HG03025 (cell line): Measurements from ENCODE around the gene KAT6B.

Experiments
- ATAC-seq: cut with Tn5 transposase; IDR thresholded peaks from one replicate; pipeline ENCODE4 v1.9.1; 2021; ENCODE audit warnings: mild to moderate bottlenecking, moderate library complexity; ENCODE audit not compliant: unreplicated experiment, low FRiP score

Gene KAT6B

GRCh38 chr10:75029857-75030256 lies 203.5 kb downstream of the KAT6B start:
- no peak for ATAC-seq

- ATAC-seq, result no peak
These were observed 204.0 kb downstream of the KAT6B start for GRCh38 chr10:75030371-75030770.

- no peak for ATAC-seq
These were observed 205.7 kb downstream of the KAT6B start for GRCh38 chr10:75032119-75032518.

GRCh38 chr10:75032813-75033212 lies 206.4 kb downstream of the KAT6B start:
- ATAC-seq, result no peak

GRCh38 chr10:75033399-75034130 lies 207.2 kb downstream of the KAT6B start:
- ATAC-seq, result no peak

- ATAC-seq, result no peak
These were observed 207.7 kb downstream of the KAT6B start for GRCh38 chr10:75034131-75034512.

GRCh38 chr10:75034714-75035258 lies 208.4 kb downstream of the KAT6B start:
- no peak for ATAC-seq

- no peak for ATAC-seq
These were observed 209.7 kb downstream of the KAT6B start for GRCh38 chr10:75035975-75036708.

- ATAC-seq, result no peak
These were observed 211.1 kb downstream of the KAT6B start for GRCh38 chr10:75037171-75038153.

- no peak for ATAC-seq
These were observed 211.9 kb downstream of the KAT6B start for GRCh38 chr10:75038335-75038734.

- ATAC-seq, result no peak
These were observed 214.2 kb downstream of the KAT6B start for GRCh38 chr10:75040576-75040975.

- ATAC-seq, result no peak
These were observed 216.0 kb downstream of the KAT6B start for GRCh38 chr10:75042292-75042974.

- no peak for ATAC-seq
These were observed 217.1 kb downstream of the KAT6B start for GRCh38 chr10:75043256-75044131.

GRCh38 chr10:75048669-75049098 lies 222.3 kb downstream of the KAT6B start:
- no peak for ATAC-seq

- no peak for ATAC-seq
These were observed 223.1 kb downstream of the KAT6B start for GRCh38 chr10:75049316-75050148.

- no peak for ATAC-seq
These were observed 223.9 kb downstream of the KAT6B start for GRCh38 chr10:75050149-75050919.

- ATAC-seq, result no peak
These were observed 224.9 kb downstream of the KAT6B start for GRCh38 chr10:75051308-75051707.
